Measurements from ENCODE around the gene OAS2.

GRCh38 chr12:113059071-113059595, 80.8 kb downstream of the OAS2 start:
- TF ChIP-seq CTCF (IDR thresholded peaks at IDR 0.05) (no peak), POLR2A (IDR thresholded peaks at IDR 0.05) (no peak)
